Mucosa of gallbladder (tissue), 1 donor: ENCODE data around the gene ABCB9. TPM values are rescaled to one million over a fixed set of nuclear protein-coding genes. Genes with fewer than 3 reads are reported as not detected.

Source experiments
- DNase-seq: peaks from one replicate; pipeline ENCODE4 v3.0.0-alpha.2; 2020; ENCODE audit warnings: low spot score
- total RNA-seq: library from RNA; stranded (reverse); gene quantifications from one replicate; pipeline ENCODE4 v1.2.1, GENCODE V29; 2021
- donor health status: DM: no; HTN: no; CAD: no.

The ABCB9 gene
- total RNA-seq, 1 donor from 2014 or later, result 11.6 TPM

GRCh38 chr12:122964439-122965257, 1.6 kb downstream of the ABCB9 start:
- DNase-seq, result no peak

DNA sequence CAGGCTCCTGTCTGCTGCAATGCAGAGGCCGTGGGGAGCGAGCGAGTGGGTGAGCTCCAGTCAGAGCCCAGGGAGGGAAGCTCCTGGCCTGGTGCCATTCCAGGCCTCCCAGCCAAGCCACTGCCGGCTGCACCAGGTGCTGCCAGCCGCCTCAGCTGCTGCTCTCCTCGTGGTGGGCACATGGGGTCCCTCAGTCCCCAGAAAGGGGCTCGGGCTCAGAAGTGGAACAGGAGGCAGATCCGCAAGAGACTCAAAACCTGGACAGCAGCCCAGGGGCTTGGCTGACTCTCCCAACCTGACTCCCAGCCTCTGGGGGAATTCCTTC, 2.4 kb downstream of the ABCB9 start:
- DNase-seq, result no peak

DNA sequence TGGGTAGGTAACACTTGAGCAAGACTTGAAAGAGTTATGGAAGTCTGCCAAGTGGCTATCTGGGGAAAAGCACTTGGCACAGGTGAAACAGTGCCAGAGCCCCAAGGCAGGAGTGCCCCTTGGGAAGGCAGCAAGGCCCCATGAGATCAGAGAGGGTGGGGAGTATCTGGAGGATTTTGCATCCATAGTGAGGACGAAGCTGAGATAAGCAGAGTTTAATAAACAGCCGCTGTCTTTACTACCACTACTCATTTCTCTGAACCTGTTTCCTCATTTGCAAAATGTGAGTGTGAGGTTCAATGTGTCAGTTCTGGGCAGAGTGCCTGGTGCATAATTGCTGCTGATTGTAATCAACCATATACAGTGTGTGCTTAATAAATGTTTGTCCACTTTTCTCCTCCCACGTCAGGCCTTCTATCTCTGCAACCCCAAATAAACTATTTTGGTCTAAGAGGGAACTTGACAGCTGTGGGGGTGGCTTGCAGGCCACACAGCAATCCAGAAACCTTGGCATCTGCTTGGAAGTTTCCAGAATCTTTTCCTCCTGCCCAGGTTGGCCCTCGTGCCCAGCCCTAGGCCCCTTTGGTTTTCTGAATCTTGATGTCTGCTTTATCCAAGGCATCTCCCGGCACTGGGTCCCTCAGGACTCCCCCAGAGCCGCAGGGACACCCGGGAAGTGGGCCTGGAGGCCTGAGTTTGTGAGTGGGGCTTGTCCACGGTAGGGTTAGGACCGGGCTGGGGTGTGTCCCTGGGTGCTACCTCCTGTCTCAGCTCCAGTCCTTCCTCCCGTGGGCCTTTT, 4.5 kb downstream of the ABCB9 start:
- no peak for DNase-seq

- DNase-seq, result no peak
Measured at GRCh38 chr12:122960193-122960569, 6.1 kb downstream of the ABCB9 start.

GRCh38 chr12:122959566-122960192, 6.6 kb downstream of the ABCB9 start:
- DNase-seq, result no peak

DNA sequence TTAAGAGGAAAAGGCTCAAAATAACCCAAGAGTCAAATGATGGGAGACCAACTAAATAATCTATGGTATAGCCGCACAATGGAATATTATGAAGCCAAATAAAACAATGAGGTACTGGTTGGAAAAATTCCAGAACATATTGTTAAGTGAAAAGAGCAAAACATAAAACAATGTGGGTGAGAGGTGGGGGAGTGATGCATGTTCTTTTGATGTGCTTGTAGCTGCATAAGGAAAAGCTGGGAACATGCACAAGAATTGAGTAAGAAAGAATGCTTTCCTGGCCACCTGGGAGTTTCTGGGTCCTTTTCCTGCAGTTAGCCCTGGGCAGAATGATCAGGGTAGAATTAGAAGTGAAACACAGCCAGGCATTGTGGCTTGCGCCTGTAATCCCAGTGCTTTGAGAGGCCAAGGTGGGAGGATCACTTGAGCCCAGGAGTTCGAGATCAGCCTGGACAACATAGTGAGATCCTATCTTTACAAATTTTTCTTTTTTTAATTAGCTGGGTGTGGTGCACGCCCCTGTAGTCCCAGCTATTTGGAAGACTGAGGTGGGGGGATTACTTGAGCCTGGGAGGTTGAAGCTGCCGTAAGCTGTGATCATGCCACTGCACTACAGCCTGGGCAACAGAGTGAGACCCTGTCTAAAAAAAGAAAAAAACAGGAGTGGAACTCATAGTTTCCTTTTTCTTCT, 7.9 kb downstream of the ABCB9 start:
- no peak for DNase-seq

DNA sequence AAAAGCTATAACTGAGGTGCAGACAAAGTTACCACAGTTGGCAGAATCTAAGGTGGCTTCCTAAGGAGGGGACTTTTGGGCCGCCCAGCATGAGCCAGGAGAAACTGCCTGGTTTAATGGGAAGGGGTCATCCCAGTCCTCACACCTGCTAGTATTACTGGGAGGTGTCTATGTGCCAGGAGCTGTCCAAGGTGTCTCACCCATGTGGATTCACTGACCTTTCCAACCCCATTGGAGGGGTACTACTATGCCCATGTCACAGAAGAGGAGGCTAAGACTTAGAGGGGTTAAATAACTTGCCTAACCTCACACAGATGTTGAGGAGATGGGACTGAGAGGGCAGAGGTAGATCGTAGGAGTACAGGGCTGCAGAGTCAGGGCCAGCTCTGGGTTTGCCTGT, 10.2 kb downstream of the ABCB9 start:
- DNase-seq, result no peak

DNA sequence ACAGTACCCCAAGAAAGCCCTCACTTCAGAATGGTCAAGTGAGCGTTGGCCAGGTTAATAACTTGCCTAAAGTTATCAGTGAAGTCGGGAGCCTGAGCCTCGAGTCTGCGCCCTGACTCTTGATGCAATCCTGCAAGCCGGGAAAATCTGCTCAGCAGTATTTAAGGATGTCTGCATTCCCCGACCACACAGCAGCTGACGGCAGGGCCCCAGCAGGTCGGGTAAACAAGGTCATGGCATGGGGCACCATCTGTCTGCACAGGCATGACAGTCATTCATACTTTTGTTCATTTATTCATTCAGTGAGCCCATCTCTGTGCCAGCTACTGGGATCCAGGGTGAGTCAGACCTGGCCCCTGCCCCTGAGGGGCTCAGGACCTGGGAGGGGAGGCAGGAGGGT, 11.1 kb downstream of the ABCB9 start:
- DNase-seq, result no peak

DNA sequence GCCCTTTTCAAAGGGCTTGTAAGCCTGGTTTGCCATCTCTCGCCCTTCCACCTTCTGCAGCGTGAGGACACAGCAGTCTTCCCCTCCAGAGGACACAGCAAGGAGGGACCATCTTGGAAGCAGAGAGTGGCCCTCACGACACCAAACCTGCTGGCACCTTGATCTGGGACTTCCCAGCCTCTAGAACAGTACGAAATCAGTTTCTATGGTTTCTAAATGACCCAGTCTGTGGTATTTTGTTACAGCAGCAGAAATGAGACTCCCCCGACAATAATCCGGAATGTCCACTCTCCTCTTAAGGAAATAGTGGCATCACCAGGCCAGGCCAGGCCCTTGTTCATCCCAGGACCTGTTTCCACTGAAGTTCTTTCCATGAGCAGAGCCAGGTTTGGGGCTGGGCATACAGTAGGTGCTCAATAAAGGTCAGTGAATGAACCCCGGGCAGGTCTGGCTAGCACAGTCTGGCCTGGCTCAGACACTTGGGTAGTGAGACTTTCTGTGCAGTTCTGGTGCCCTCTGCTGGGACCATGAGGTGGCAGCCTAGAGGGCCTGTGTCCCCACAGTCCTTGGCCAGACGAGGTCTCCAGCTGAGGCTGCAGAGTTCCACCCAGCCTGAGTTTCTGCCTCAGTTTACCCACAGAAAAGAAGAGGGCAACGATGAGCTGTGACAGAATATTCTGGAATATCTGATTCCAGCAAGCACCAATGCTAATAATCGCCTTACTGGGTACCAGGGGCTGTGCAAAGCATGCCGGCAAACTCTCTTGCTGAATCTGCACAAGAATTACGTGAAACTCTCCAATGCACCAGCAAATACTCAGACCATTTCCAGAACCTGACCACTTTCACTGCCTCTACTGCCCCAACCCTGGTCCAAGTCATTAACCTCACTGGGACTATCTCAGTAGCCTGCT, 14.0 kb downstream of the ABCB9 start:
- DNase-seq, result peak; percentile 84

- DNase-seq, result peak; percentile 60
Measured at GRCh38 chr12:122951406-122951805, 14.9 kb downstream of the ABCB9 start.

GRCh38 chr12:122949816-122950675, 16.2 kb downstream of the ABCB9 start:
- no peak for DNase-seq

GRCh38 chr12:122949405-122949804, 16.9 kb downstream of the ABCB9 start:
- DNase-seq, result no peak

DNA sequence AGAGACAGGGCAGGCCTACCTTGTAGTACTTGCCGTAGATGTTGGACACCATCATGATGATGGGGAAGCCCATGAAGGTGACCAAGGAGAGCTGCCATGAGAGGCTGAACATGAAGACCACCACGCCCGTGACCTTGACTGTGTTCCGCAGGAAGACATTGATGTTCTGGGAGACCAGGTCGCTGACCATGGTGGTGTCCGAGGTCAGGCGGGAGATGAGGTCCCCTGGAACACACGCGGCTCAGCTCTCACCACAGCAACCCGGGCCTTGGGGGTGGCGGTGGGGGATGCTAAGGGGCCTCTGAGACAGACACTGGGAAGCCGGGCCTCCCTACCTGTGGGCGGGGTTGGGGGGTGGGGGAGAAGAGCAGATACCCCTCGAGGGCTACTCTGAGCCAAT, 17.7 kb downstream of the ABCB9 start:
- no peak for DNase-seq

DNA sequence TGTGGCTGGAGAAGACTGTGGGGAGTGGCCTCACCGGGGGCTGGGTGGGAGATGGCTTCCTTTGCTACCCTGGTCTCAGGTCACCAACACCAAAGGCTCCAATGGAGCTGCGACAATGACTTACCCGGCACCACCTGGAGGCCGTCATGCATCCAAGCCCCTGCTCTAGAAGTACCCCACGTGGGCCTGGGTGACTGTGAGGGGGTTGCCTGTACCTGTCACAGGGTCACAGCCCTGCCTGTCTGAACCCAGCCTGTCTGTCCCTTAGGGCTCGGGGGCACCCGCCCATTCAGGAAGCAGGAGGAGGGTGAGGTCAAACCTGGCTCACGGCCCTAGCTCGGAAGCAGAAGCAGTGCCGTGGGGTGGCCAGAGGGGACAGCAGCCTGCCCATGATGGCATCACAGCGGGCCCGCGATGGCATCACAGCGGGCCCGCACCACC, 18.9 kb downstream of the ABCB9 start:
- DNase-seq, result peak; percentile 53

DNA sequence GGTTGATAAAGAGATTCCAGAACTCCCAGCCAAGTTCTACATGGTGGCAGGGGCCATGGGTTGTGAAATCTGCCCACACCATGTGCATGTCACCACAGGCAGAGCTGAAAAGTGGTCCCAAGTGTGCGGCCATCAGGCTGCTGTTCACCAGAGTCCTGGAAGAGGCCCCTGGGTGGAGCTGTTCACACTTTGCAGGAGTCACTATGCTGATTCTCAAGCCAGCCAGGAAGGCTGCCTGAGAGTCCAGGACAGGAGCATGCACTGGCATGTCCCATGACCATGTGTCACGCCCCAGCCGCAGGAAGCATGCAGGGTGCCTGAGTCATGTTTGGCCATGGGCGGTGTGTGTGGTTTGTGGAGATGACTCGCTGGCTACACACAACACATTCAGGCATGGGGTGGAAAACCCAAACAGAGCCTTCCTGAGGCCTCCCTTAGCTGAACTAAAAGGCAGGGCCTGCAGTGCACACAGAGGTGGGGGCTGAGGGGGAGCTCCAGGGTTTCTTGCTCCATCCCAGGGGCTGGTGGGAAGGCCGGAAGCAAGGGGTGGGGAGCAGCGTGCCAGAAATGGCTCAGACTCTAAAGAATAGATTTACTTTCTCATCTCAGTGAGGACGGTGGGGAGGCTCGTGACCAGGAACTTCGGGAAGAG, 19.4 kb downstream of the ABCB9 start:
- peak; percentile 89 for DNase-seq

DNA sequence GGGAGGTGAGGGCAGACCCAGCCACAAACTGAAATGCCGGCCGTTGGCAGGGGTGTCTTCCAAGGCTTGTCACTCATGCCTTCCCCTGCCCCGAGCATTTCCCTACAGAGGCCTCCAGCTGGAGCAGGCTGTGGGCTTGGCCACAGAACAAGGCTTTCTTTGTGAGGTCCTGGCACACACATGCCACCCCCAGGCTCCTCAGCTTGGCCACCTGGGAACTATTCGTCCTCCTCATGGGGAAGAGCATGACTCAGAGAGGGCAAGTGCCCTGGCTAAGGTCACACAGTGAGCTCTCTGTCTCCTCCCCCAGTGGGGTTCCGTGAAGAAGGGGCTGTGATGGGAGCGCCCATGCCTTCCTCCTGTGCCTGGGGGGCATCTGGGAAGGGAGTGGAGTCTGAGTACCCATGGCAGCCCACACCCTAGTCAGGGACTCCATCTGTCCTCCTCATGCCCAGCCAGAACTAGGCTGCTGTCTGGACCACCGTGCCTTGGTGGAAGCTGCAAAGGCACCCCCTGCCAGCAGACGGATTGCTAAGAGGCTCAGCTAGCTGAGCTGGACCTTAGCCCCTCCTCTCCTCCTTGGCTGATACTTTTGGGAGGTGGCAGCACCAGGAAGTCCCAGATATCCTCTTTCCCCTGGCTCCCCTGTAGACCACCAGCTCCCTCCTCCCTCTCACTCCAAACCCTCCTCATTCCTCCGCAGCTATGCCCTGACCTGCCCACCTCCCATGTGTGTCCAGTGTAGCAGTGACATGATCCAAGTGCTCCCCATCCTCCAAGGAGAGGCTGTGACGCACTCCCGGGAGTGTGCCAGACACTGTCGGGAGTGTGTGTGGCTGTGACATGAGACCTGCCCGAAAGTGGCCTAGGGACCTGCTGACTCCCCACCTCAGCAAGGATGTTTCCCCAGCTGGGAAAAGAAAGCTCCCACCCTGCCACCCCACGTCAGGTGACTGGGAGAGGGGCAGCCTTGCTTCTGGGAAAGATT, 21.4 kb downstream of the ABCB9 start:
- peak; percentile 48 for DNase-seq

DNA sequence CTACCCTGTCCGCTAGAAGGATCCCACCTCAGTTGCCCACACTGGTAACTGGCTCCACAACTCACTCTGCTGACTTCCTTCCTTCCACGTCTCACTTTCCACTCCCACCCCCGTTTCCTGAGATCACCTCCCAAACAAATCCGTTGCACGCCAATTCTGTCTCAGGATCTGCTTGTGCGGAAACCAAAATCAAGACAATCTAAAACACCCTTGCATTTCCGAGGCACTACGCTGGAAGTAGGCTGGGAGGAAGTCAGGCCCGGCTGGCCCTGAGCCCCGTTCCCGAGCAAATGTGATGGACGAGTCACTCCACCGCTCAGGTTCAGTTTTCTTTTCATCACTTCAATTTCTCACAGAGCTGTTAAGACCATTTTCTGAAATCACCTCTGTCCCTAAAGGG, 23.1 kb downstream of the ABCB9 start:
- DNase-seq, result no peak

DNA sequence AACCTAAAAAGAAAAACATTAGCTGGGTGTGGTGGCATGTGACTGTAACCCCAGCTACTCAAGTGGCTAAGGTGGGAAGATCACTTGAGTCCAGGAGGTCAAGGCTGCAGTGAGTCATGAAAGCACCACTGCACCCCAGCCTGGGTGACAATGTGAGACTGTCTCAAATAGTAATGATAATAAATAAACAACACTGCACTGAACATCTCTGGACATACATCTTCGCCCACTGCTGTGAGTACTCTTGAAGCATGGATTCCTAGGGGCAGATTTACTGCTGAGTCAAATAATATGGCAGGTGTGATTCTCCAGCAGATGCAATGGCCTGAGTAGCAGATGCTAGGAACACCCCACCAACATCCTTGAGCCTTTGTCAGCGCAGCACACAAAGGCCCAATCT, 23.6 kb downstream of the ABCB9 start:
- DNase-seq, result no peak
